Stimulated activated CD4-positive, alpha-beta T cell treated with anti-CD3 and anti-CD28 coated beads, Interleukin-1b, Interleukin-23, amount 100 ng/mL, for 1 hour (primary cell): ENCODE results near the gene SCT.

ENCODE experiments used
- DNase-seq, 2 donors: peaks; one replicate each; pipeline ENCODE4 v3.0.0-alpha.2; 2020; ENCODE audit warnings: low read depth in 2 of 2

Gene SCT

DNA sequence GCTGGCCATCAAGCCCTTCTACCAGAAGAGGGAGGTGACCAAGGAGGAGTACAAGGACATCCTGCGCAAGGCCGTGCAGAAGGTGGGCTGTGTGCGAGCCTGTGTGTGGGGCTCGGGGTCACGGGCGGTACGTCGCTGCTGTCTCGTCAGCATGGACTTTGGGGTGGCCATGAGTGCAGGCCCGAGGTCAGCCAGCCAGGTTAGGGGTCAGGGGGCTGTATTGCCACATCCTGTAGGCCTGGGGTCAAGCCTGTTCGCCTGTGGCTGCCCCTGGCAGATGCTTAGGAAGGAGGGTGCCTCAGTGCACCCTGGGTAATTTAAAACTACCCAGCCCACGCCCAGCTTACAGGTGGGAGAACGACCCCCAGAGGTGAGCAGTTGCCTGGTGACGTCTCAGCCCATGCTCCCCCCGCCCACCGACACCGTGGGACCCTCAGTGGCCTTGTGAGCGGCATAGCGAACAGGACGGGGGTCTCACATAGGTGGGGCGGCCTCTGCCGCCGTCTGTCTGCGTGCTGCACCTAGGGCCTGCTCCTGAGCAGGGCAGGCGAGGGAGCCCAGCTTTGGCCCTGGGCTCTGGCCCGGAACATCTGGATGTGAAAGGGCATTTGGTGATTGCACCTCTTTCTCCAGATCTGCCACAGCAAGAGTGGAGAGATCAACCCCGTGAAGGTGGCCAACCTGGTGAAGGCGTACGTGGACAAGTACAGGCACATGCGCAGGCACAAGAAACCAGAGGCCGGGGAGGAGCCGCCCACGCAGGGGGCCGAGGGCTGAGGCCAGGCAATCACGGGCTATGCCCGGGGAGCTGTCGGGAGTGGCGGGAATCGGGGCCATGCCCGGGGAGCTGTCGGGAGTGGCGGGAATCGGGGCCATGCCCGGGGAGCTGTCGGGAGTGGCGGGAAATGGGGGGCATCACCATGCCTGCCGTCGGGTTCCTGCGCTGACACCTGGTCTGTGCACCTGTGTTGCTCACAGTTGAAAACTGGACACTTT, 15.7 kb downstream of the SCT start:
- DNase-seq: no peak

DNA sequence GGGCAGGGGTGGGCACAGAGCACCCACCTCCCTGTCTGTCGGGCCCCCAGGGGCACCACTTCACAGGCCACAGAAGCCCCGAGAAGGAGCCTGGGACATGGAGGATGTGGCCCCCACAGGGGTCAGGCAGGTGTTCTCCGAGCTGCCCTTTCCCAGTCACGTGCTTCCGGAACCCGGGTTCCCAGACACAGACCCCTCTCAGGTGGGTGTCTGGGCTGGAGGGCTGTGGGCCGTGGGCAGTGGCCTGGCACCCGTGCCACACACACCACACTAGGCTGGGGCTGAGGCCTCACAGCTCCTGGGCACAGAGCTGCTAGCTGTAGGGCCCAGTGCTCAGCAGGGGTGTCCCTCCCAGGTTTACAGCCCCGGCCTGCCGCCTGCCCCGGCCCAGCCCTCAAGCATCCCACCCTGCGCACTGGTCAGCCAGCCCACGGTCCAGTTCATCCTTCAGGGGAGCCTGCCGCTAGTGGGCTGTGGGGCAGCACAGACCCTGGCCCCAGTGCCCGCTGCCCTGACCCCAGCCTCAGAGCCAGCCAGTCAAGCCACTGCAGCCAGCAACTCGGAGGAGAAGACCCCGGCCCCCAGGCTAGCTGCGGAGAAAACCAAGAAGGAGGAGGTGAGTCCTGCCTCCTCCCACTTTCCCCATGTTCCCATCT, 16.7 kb downstream of the SCT start:
- DNase-seq: no peak

DNA sequence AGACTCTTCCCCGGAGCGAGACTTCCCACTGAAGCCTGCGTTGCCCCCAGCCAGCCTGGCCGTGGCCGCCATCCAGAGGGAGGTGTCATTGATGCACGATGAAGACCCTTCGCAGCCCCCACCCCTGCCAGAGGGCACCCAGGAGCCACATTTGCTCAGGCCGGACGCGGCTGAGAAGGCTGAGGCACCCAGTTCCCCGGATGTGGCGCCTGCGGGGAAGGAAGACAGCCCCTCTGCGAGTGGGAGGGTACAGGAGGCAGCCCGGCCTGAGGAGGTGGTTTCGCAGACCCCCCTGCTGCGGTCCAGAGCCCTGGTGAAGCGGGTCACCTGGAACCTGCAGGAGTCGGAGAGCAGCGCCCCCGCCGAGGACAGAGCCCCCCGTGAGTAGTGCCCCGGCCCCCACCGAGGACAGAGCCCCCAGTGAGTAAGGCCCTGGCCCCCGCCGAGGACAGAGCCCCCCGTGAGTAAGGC, 17.6 kb downstream of the SCT start:
- DNase-seq: no peak

DNA sequence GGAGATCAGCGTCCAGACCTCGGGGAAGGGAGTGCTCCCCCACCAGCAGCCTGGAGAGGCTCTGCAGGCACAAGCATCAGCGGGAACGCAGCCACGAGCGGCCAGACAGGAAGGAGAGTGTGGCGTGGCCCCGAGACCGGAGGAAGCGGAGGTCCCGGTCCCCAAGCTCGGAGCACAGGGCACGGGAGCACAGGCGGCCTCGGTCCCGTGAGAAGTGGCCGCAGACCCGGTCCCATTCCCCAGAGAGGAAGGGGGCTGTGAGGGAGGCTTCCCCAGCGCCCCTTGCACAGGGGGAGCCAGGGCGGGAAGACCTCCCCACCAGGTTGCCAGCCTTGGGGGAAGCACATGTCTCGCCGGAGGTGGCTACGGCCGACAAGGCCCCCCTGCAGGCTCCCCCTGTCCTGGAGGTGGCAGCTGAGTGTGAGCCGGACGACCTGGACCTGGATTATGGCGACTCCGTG, 18.2 kb downstream of the SCT start:
- no peak for DNase-seq

DNA sequence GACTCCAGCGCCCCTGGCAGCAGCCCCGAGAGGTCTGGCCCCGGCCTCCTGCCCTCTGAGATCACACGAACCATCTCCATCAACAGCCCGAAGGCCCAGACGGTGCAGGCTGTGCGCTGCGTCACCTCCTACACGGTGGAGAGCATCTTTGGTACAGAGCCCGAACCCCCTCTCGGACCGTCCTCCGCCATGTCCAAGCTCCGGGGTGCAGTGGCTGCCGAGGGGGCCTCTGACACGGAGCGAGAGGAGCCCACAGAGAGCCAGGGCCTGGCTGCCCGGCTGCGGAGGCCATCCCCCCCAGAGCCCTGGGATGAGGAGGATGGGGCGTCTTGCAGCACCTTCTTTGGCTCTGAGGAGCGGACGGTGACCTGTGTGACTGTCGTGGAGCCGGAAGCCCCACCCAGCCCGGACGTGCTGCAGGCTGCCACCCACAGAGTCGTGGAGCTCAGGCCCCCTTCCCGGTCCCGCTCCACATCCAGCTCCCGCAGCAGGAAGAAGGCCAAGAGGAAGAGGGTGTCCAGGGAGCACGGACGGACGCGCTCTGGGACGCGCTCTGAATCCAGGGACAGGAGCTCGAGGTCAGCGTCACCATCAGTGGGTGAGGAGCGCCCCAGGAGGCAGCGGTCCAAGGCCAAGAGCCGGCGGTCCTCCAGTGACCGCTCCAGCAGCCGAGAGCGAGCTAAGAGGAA, 18.9 kb downstream of the SCT start:
- DNase-seq: no peak

DNA sequence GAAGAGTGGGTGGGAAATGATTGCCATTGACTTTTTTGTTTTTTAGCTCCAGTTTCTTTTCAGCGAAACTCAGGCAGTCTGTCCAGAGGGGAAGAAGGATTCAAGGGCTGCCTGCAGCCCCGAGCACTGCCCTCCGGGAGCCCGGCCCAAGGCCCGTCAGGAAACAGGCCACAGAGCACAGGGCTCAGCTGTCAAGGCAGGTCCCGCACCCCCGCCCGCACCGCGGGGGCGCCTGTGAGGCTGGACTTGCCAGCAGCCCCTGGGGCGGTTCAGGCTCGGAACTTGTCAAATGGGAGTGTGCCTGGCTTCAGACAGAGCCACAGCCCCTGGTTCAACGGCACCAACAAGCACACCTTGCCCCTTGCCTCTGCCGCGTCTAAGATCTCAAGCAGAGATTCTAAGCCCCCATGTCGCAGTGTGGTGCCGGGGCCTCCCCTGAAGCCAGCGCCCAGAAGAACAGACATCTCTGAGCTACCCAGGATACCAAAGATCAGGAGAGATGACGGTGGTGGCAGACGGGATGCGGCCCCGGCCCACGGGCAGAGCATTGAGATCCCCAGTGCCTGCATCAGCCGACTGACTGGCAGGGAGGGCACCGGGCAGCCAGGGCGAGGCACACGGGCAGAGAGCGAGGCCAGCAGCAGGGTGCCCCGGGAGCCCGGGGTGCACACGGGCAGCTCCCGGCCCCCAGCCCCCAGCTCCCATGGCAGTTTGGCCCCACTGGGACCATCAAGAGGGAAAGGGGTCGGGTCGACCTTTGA, 19.8 kb downstream of the SCT start:
- DNase-seq: no peak

DNA sequence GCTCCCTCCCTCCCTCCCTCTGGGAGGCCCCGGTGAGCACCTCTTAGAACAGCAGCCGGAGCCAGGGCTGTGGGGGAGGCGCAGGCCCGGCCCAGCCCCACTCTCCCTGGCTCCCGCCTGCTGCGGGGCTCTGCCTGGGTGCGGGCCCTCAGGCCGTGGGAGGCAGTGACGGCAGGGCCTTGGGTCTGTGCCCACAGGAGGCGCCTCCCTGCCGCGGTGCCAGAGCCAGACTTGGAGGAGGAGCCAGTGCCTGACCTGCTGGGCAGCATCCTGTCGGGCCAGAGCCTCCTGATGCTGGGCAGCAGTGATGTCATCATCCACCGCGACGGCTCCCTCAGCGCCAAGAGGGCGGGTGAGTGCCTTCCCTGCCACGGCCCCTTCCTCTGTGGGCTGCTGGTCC, 20.7 kb downstream of the SCT start:
- DNase-seq: no peak

DNA sequence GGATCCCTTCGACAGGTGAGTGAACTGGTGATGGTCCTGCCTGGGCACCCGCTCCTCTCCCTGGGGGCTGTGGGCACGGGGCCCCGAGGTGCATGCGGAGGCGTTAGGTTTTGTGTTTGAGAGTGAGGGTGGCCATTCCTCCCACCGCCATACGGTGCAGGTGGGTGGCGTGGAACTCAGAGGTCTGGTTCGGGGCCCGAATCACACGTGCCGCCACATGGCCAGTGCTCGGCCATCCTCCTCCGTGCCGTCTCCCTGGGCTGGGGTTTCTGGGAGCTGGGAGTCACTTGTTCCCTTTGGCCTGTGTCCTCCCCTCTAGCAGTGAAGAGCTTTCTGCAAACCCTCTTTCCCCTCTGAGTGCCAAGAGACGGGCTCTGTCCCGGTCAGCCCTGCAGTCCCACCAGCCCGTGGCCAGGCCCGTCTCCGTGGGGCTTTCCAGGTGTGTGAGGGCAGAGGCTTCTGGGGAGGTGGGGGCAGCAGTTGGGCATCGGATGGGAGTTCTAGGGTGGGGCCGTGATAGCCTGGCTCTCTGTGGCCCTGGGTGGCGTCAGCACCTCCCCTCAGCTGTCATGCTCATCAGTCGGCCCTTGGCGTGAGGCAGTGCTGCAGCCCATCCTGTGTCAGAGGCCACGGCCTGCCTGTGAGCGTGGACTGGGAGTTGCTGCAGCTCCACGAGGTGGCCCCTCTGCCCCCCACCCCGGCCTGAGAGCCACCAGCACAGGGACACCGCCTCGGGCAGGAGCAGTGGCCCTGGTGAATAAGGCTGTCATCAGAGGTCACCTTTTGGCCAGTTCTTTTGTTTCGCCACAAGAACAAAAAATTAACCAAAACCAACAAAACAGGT, 21.5 kb downstream of the SCT start:
- DNase-seq: no peak

DNA sequence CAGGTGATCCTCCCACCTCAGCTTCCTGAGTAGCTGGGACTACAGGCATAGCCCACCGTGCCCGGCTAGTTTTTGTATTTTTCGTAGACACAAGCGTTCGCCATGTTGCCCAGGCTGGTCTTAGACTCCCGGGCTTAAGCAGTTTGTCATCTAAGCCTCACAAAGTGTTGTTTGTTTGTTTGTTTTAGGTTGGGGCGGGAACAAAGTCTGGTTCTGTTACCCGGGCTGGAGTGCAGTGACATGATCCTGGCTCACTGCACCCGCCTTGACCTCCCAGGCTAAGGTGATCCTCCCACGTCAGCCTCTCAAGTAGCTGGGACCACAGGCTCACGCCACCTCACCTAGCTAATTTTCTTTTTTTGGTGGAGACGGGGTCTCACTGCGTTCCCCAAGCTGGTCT, 23.8 kb downstream of the SCT start:
- DNase-seq: no peak

DNA sequence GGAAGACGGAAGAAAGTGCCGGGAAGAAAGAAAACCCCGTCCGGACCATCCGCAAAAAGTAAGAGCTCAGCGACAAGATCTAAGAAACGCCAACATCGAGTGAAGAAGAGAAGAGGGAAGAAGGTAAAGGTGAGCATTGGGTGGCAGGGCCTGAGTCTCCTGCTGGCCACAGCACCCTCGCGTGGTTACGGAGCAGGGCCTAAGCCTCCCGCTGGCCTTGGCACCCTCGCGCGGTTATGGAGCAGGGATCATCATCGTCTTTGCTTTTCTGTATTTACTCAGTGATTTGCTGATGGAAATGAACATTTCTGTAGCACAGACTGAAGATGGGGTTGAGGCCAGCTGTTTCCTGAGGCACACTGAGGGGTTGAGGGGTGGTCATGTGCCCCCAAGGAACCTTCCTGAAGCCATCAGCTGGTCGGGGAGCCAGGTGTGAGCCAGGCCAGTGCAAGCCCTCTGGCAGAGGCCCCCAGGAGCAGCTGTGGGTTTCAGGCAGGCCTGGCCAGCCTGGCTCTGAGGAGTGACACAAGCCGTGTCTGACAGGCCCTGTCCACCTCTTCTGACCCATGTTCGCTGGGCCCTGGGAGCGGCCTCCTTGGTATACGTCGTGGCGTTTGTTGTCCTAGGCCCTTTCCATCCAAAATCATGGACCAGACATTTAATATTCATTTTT, 25.3 kb downstream of the SCT start:
- DNase-seq: no peak

DNA sequence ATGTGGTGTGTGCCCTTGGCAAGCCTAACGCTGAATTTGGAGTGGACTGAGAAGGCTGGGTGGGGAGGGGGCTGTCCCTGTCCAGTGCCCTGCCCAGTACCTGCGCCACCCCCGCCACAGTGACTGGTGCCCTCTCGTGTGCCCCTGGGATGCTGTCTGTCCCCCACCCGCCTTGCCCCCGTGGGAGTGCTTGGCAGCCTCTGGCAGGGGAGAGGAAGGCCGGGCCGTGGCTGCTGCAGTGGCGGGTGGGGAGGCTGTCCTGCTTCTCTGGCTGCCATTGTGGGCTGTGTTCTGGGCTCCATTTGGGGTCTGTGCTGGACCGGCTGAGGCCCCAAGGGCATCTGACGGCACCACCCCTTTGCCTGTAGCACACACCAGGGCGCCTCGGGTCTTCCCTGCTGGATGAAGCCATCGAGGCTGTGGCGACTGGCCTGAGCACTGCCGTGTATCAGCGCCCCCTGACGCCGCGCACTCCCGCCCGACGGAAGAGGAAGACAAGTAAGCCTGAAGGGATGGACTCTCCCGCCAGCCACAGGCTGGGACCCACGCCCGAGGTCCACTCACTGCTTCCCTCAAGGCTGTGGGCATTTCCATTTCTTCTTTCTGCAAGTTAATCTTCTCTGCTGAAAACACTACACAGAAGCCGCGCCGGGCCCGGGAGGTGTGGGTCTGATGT, 28.8 kb downstream of the SCT start:
- DNase-seq: no peak

DNA sequence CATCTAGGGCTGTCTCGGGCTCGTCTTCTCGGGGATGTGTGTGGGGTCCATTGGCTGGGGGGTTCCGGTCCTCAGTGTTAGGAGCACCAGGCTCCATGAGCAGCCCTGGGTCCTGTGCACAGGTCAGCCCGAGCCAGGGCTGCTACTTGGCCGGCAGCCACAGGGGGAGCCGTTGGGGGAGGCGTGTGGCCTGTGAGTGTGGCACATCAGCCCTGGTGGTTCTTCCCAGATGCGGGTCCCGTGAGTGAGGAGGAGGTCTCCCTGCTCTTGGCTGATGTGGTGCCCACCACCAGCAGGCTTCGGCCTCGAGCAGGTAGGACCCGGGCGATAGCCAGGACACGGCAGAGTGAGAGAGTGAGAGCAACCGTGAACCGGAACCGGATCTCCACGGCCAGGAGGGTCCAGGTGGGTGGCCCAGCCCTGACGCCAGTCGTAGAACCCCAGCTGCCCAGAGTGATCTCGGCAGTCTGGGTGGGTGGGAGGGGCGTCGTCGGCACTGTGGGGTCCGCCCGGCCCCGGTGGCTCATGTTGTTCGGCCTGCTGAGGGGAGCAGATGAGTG, 29.7 kb downstream of the SCT start:
- DNase-seq: no peak

DNA sequence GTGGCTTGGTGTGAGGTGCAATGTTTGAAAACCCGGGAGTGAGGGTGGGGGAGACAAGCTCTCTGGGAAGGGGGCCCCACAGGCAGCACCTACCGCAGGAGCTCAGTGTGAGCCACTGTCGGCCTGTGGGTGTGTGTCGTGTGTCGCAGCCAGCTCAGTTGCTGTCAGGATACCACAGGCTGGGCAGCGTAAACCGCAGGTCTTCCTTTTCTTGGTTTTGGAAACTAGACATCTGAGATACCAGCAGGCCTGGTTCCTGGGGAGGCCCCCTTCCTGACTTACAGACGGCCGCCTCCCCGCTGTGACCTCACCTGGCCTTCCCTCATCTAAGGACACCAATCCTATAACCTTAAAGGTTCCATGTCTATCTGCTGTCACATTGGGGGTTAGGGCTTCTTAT, 30.6 kb downstream of the SCT start:
- no peak for DNase-seq

DNA sequence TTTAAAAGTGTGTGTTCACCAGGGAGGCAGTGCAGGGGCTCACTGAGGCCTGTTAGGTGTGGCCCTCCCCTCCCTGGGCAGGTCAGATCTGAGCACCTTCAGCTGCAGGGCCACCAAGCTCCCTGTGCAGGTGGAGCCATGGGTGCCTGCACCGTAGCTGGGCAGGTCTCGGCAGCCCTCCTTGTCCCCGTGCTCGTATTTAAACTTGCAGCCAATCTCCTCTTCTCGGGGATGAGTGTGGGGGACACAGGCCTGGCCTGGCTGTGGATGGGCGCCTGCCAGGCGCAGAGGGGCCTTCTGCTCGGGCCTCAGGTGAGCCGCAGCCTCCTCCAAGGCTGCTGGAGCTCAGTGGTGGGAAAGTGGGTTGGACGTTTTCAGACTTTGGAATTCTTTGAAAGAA, 31.6 kb downstream of the SCT start:
- no peak for DNase-seq

DNA sequence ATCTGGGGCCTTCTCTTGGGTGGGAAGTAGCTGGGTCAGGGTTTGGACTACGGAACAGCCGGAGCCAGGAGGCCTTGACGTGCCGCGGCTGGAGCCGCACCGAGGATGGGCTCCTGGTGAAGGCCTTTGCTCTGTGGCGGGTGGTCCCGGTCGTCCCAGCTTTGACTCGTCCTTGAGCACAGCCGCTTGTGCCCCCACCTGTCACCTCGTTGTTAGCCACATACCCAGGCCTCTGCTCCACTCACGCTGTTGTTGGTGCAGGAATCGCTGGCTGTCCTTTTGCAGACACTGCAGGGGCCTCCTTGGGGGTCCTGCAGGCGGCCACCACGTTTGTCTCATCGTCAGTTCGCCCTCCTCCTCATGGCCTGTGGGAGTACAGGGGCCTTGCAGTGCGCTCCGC, 33.6 kb downstream of the SCT start:
- no peak for DNase-seq

DNA sequence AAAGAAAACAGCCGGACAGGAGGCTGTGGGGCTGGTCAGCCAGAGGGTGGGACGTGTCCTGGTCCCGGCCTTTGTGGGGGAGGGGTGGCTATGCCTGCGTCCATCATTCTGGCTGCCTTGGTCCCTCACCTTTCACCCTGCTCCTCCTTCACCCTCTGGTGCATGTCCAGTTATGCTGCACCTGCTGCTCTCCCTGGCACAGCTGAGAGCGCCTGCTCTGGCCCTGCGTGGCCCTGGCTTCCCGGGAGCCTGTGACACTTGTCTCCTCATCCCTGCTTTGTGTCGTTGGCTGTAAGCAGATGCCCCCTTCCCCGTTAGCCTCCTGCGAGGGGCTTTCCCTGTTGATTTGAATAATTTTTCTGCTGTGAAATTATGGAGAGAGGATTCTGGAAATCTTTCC, 34.1 kb downstream of the SCT start:
- no peak for DNase-seq

DNA sequence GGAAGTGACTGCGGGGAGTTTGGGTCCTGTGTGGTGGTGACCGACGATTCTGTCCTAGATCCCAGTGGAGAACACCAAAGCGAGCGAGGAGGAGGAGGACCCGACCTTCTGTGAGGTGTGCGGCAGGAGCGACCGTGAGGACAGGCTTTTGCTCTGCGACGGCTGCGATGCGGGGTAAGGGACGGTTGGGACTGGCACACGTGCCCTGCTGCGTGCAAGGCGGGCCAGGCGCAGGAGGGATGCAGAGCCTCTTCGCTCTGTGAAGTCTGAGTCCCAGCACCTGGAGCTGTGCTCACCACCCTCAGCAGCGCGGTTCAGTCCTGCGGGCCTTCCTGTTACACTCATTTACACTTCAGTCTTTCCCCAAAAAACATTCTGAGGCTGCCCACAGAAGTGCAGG, 34.5 kb downstream of the SCT start:
- DNase-seq: no peak

DNA sequence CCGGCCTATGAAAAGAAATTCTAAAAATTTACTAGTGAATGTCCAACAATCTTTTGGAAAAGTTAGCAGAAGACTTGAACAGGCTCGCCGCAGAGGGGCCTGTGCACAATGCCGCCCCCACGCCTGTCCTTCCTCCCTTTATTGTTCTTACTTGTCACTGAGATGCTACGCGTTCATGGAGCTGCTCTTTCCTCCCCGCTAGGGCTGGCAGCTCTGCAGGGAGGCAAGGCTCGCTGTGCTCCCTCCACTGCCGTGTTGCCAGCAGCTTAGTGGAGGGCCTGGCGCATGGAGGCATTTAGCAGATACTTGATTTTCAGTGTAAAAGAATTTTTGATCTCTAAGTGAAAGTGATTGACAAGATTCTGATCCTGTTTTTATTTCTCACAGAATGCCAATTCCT, 36.0 kb downstream of the SCT start:
- DNase-seq: no peak

DNA sequence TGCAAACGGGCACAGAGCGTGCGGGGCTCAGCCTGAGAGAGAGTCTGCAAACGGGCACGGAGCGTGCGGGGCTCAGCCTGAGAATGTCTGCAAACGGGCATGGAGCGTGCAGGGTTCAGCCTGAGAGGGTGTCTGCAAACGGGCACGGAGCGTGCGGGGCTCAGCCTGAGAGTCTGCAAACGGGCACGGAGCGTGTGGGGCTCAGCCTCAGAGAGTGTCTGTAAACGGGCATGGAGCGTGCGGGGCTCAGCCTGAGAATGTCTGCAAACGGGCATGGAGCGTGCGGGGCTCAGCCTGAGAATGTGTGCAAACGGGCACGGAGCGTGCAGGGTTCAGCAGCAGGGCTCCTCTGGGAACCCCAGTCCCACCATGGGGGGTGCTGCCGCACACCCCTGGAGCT, 37.2 kb downstream of the SCT start:
- DNase-seq: no peak
